NCI-H2107 (cell line): ENCODE data around the gene HCN2.
"Not testable (repeated sequence)": the region's sequence is repeated elsewhere in the genome, so short reads cannot be mapped to it uniquely, and the experiment has no call there.

Experiments used
- DNase-seq: peaks from one replicate; lab custom pipeline; 2025; lab: John Stamatoyannopoulos, UW

HCN2 gene

DNA sequence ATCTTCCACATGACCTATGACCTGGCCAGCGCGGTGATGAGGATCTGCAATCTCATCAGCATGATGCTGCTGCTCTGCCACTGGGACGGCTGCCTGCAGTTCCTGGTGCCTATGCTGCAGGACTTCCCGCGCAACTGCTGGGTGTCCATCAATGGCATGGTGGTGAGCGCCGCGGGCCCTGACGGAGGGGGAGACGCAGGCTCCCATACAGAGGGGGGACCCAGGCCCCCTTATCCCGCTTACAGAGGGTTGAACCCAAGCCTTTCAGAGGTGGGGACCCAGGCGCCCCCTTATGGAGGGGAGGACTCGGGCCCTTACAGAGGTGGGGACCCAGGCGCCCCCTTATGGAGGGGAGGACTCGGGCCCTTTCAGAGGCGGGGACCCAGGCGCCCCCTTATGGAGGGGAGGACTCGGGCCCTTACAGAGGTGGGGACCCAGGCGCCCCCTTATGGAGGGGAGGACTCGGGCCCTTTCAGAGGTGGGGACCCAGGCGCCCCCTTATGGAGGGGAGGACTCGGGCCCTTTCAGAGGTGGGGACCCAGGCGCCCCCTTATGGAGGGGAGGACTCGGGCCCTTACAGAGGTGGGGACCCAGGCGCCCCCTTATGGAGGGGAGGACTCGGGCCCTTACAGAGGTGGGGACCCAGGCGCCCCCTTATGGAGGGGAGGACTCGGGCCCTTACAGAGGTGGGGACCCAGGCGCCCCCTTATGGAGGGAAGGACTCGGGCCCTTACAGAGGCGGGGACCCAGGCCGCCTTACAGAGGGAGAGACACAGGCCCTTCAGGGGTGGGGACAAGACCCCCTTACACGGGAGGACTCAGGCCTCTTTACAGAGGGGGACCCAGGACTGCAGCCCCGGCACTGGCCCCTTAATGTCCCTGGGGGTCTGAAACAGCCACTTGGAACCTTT lies 15.6 kb downstream of the HCN2 start:
- not testable (repeated sequence) for DNase-seq

DNA sequence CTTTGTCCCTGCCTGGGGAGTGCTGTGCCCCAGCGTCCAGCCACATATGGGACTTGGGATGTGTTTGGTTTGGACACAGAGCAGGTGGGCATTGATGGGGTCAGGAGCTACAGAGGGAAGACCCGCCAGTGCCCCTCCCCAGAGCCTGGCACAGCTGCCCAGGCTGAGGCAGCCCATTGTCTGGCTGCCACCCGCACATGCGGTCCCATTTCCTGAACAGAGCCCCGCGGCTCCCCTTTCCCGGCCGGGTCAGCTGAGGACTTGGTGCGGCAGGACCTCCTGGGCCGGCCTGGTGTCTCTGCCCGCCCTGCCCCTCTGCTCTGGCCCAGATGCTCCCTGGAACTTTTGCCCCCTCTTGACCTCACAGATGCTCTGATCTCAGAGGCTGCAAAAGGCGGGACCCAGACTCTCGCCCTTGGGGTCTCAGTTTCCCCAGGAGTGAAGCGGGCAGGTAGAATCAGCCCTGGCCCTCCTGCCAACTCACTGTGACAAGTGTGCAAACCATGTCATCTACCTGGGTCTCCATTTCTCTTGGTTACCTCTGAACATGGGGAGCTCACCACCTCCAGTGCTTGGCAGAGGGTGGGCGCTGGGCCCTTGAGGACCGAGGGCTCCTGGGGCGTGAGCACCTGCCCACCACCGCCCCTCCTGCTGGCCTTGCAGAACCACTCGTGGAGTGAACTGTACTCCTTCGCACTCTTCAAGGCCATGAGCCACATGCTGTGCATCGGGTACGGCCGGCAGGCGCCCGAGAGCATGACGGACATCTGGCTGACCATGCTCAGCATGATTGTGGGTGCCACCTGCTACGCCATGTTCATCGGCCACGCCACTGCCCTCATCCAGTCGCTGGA lies 17.8 kb downstream of the HCN2 start:
- DNase-seq: no peak

DNA sequence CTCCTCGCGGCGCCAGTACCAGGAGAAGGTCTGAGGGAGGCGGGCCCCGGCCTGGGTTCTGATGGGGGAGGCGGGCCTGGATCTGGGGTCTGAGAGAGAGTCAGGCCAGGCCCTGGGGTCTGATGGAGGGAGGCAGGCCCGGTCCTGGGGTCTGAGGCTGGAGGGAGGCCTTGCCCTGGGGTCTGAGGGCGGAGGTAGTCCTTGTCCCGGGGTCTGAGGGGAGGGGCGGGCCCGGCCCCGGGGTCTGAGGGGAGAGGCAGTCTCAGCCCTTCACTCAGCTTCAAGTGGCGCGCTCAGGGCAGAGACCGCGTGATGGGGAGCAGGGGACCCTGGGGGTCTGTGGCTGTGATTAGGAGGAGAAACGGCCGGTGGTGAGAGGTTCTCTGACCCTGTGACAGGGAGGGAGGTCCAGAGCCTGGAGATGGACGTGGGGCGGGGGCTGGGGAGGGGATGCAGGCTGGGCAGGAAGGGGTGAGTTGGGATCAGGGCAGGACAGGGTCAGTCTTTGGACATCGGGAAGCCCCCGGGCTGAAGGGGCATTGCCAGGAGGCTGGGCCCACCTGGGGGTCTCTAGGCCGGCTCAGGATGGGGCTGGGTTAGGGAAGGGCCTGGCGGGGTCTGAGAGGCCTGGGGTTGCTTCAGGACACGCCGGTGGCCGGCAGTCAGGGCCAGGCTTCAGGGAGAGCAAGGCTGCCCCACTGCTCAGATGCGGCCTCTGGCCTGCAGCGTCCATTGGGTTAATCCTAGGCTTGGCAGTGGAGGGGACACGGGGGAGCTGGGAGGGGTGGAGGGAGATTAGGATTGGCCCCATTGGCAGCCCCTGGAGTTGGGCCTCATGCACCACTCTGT lies 18.7 kb downstream of the HCN2 start:
- DNase-seq: no peak

DNA sequence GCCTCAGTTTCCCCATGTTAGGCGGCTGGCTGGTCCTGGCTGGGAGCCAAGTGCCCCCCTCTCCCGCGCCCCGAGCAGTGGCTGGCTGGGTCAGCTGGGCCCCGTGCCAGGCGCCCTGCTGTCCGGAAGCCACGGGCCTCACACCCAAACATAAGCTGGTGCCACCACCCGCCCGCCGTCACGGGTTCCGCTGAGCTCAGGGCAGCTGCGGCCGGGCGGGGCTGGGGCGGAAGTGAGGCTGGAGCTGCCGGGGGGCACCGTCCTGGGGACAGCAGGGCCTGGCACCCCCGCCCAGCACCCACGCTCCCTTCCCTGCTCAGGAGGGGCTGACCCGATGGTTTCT lies 19.3 kb downstream of the HCN2 start:
- DNase-seq: no peak

- no peak for DNase-seq
Measured at GRCh38 chr19:610071-610800, 20.6 kb downstream of the HCN2 start.

GRCh38 chr19:610801-611480 lies 21.3 kb downstream of the HCN2 start:
- DNase-seq: no peak

DNA sequence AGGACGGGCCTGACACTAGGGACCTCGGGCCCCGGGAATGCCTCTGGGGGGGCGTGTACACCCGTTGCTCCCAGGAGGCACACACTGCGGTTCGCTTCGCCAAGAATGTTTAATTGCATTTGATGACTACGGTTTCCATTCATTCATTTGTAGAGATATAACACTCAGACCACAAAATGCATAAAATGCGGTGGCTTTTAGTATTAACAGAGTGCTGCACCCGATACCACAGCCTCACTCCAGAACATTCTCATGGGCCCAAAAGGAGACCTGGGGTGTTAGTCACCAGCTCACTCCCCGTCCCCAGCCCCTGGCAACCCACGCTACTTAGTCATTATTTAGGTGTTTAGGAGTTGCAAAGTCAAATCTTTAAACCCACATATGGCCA lies 21.8 kb downstream of the HCN2 start:
- DNase-seq: peak; percentile 39

GRCh38 chr19:612941-613340 lies 23.3 kb downstream of the HCN2 start:
- no peak for DNase-seq

DNA sequence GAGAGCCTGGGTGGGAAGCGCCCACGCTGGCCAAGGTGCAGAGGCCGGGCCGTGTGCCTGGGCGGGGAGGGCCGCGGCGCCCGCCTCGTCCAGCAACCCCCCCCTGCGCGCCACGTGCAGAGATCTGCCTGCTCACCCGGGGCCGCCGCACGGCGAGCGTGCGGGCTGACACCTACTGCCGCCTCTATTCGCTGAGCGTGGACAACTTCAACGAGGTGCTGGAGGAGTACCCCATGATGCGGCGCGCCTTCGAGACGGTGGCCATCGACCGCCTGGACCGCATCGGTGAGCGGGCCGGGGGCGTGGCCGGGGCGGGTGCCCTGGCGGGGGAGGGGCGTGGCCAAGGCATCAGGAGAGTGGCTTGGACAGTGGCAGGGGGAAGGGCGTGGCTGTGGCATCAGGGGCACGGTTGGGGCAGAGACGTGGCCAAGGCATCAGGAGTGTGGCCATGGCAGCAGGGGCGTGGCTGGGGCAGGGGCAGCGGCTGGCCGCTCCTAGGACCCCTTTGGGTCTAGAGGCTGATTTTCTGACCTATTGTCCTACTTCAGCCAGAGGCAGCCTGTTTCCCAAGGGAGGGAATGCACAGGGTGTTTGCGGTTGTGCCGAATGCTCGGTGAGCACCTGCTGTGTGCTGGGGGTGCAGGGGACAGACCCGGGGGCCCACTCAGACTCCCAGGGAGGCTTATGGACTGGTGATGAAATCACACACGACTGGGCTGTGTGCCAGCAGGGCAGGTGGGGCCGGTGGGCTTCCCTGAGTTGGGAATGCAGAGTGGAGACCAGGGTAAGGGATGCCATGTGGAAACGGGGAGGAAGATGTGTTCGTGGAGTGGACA lies 24.3 kb downstream of the HCN2 start:
- DNase-seq: no peak

- no peak for DNase-seq
Measured at GRCh38 chr19:615619-616018, 25.9 kb downstream of the HCN2 start.

DNA sequence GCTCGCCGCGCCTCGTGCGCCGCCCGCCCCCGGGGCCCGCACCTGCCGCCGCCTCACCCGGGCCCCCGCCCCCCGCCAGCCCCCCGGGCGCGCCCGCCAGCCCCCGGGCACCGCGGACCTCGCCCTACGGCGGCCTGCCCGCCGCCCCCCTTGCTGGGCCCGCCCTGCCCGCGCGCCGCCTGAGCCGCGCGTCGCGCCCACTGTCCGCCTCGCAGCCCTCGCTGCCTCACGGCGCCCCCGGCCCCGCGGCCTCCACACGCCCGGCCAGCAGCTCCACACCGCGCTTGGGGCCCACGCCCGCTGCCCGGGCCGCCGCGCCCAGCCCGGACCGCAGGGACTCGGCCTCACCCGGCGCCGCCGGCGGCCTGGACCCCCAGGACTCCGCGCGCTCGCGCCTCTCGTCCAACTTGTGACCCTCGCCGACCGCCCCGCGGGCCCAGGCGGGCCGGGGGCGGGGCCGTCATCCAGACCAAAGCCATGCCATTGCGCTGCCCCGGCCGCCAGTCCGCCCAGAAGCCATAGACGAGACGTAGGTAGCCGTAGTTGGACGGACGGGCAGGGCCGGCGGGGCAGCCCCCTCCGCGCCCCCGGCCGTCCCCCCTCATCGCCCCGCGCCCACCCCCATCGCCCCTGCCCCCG lies 26.5 kb downstream of the HCN2 start:
- no peak for DNase-seq

- DNase-seq: no peak
Measured at GRCh38 chr19:616747-617526, 27.3 kb downstream of the HCN2 start.

DNA sequence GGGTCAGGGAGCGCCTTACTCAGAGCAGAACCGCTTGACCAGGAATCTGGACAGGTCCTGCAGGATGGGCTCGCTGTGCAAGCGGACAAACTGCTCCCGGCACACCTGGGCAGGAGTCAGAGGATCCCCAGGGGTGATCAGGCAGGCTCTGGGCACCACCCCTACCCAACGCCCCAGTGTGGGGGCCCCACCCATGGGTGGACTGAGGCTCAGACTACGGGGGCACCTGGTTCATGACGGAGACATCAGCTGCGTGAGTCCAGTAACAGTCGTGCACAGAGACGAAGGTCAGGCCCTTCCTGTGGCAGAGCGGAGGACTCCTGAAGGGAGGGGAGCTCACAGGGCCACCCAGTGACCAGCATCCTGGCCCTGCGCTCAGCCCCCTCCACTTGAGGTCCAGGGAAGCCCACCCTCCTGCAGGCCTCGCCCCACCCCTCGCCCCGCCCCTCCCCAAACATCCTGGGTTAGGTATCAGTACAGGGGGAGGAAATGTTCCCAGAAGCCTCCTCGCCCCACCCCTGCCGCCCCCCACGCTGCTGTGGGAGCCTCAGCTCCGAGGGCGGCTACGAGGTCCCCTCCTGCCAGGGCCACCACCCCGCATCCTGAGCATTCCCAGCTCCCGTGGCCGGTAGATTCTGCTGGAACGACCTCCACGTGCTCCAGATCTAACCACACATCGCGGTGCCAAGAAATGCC lies 28.0 kb downstream of the HCN2 start:
- DNase-seq: no peak

DNA sequence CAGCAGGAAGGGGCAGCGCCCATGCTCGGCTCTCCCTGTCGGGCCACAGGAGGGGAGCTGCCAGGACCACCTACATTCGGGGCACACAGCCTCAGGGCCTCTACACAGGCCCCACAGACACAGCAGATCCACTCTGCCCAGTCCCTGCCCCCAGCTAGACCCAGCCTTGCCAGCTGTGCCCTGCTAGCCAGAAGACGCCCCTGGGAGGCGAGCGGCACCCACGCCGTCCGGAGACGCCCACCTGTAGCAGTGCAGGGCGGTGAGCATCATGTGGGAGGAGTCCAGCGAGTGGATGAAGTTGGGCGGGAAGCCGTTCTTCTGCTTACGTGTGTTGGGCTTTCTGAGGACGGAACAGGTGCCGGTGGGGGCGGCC lies 28.6 kb downstream of the HCN2 start:
- no peak for DNase-seq

GRCh38 chr19:618674-619285 lies 29.1 kb downstream of the HCN2 start:
- DNase-seq: no peak

DNA sequence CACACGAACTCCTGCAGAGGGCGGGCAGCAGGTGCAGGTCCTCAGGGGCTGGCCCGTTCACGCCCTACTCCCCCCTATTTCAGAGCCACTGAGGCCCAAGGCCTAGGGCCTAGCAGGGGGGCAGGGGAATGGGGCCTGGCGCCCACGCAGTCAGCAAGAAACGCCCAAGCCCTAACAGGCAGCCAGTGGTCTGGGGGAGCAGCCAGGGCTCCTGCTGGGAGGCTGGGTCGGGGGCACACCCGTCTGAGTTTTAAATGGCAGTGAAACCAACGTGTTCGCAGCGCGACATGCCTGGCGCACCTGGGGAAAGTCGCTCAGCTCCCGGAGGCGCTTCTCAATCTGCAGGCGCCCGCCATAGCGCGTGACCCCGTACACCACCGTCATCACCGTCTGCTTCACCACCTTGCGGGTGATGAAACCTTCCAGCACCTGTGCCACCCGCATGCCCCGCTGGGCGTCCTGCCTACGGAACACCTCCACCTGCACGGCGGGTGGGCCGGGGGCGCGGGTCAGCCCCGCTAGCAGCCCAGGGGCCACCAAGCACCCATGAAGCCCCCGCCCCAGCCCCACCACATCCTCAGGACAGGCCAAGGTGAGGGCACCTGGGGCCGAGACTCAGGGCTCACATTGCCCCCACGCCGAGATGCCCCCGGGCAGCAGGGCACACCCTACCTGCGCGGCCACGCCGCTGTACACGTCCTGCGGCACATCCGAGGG lies 29.8 kb downstream of the HCN2 start:
- no peak for DNase-seq
